ENCODE data around the gene GP1BB. TPM values are rescaled to one million over a fixed set of nuclear protein-coding genes. Genes with fewer than 3 reads are reported as not detected.
A peak's percentile ranks its signal among the peaks of the same experiment; 100 is the strongest.

GP1BB gene
- total RNA-seq, 1 donor from 2014 or later = 4.6 TPM

- no peak for DNase-seq (ENCODE audit: low read depth, low spot score)
- H3K4me1 Mint-ChIP-seq = no peaks in the 10 kb centered on the region
- no peaks in the 10 kb centered on the region for H3K9me3 Mint-ChIP-seq
- H3K36me3 Mint-ChIP-seq (ENCODE audit: low read depth) = no peaks in the 10 kb centered on the region
- TF ChIP-seq CTCF (conservative IDR thresholded peaks at IDR 0.05) = no peak
- no peak overlapping the region for H3K27ac Mint-ChIP-seq (ENCODE audit: unreplicated experiment)
- peaks cover 23% of the 10 kb centered on the region for H3K27me3 Mint-ChIP-seq (ENCODE audit: low read depth)
- H3K4me3 Mint-ChIP-seq = no peak overlapping the region
Measured at GRCh38 chr22:19678949-19679521, 44.3 kb upstream of the GP1BB start.

GRCh38 chr22:19679522-19680101, 43.7 kb upstream of the GP1BB start:
- no peaks in the 10 kb centered on the region for H3K36me3 Mint-ChIP-seq (ENCODE audit: low read depth)
- no peak overlapping the region for H3K4me3 Mint-ChIP-seq
- H3K27ac Mint-ChIP-seq (ENCODE audit: unreplicated experiment) = no peak overlapping the region
- H3K4me1 Mint-ChIP-seq = no peaks in the 10 kb centered on the region
- no peaks in the 10 kb centered on the region for H3K9me3 Mint-ChIP-seq
- H3K27me3 Mint-ChIP-seq (ENCODE audit: low read depth) = peaks cover 22% of the 10 kb centered on the region
- TF ChIP-seq CTCF (conservative IDR thresholded peaks at IDR 0.05) = peak; percentile 74
- peak; percentile 26 for DNase-seq (ENCODE audit: low read depth, low spot score)

GRCh38 chr22:19680287-19680881, 43.0 kb upstream of the GP1BB start:
- peaks cover 18% of the 10 kb centered on the region for H3K27me3 Mint-ChIP-seq (ENCODE audit: low read depth)
- no peak for DNase-seq (ENCODE audit: low read depth, low spot score)
- H3K9me3 Mint-ChIP-seq = no peaks in the 10 kb centered on the region
- H3K4me1 Mint-ChIP-seq = no peaks in the 10 kb centered on the region
- no peak for TF ChIP-seq CTCF (conservative IDR thresholded peaks at IDR 0.05)
- H3K4me3 Mint-ChIP-seq = no peak overlapping the region
- H3K36me3 Mint-ChIP-seq (ENCODE audit: low read depth) = no peaks in the 10 kb centered on the region
- no peak overlapping the region for H3K27ac Mint-ChIP-seq (ENCODE audit: unreplicated experiment)

- Mint-ChIP-seq H3K9me3 (no peaks in the 10 kb centered on the region), H3K36me3 (ENCODE audit: low read depth) (no peaks in the 10 kb centered on the region)
Measured at GRCh38 chr22:19680911-19681862, 42.2 kb upstream of the GP1BB start.

More at GRCh38 chr22:19680911-19681862, 42.2 kb upstream of the GP1BB start:
- no peak overlapping the region for H3K27ac Mint-ChIP-seq (ENCODE audit: unreplicated experiment)
- no peak for TF ChIP-seq CTCF (conservative IDR thresholded peaks at IDR 0.05)
- no peak overlapping the region for H3K4me3 Mint-ChIP-seq
- H3K4me1 Mint-ChIP-seq = no peaks in the 10 kb centered on the region
- DNase-seq (ENCODE audit: low read depth, low spot score) = no peak
- H3K27me3 Mint-ChIP-seq (ENCODE audit: low read depth) = peaks cover 19% of the 10 kb centered on the region
